HepG2 (cell line): ENCODE measurements around the gene TEX19. TPM values are rescaled to one million over a fixed set of nuclear protein-coding genes. Genes with fewer than 3 reads are reported as not detected.

Experiments used
- AGO1 ChIP-seq: fragments of 200-400 bp; formaldehyde crosslinking; IDR thresholded peaks from 2 replicates; pipeline ENCODE4 v1.6.1; 2017; ENCODE audit warnings: mild to moderate bottlenecking, low read depth, low read length, moderate library complexity; ENCODE audit not compliant: poor library complexity, severe bottlenecking
- AKAP8 ChIP-seq: sonication (generic); formaldehyde crosslinking; IDR thresholded peaks from 2 replicates; pipeline ENCODE4 v1.5.1; 2020; ENCODE audit warnings: mild to moderate bottlenecking, missing genetic modification reagents
- ATF5 ChIP-seq: sonication (generic); formaldehyde crosslinking; IDR thresholded peaks from 2 replicates; pipeline ENCODE4 v1.4.0; 2020; ENCODE audit warnings: mild to moderate bottlenecking, low read depth, missing genetic modification reagents
- CCDC6 ChIP-seq: sonication (generic); formaldehyde crosslinking; IDR thresholded peaks from 2 replicates; pipeline ENCODE4 v1.8.1; 2022; ENCODE audit warnings: mild to moderate bottlenecking, missing genetic modification reagents, moderate library complexity
- DPF2 ChIP-seq: sonication (generic); formaldehyde crosslinking; IDR thresholded peaks from 2 replicates; pipeline ENCODE4 v1.4.0; 2020; ENCODE audit warnings: mild to moderate bottlenecking, low read depth, missing genetic modification reagents, borderline replicate concordance
- KIAA2018 ChIP-seq: sonication (generic); formaldehyde crosslinking; IDR thresholded peaks from 2 replicates; pipeline ENCODE4 v1.5.0; 2020; ENCODE audit warnings: mild to moderate bottlenecking, missing genetic modification reagents, borderline replicate concordance
- MED1 ChIP-seq: sonication (generic); formaldehyde crosslinking; IDR thresholded peaks from 2 replicates; pipeline ENCODE4 v1.4.0; 2020; ENCODE audit warnings: missing genetic modification reagents
- NFE2L2 ChIP-seq: fragments of 150-350 bp; IDR thresholded peaks from 2 replicates; pipeline ENCODE4 v1.6.1; 2014; ENCODE audit warnings: low read length
- RCOR2 ChIP-seq: IDR thresholded peaks from 2 replicates; pipeline ENCODE4 v1.6.1; 2016; ENCODE audit warnings: missing biosample characterization, missing genetic modification reagents
- SMAD9 ChIP-seq: sonication (generic); formaldehyde crosslinking; IDR thresholded peaks from 2 replicates; pipeline ENCODE4 v1.5.1; 2020; ENCODE audit warnings: mild to moderate bottlenecking, missing genetic modification reagents
- SMARCE1 ChIP-seq: fragments of 450-650 bp; IDR thresholded peaks from 2 replicates; pipeline ENCODE4 v1.6.1; 2017; ENCODE audit warnings: borderline replicate concordance
- STAT6 ChIP-seq: sonication (generic); formaldehyde crosslinking; IDR thresholded peaks from 2 replicates; pipeline ENCODE4 v1.4.0; 2020; ENCODE audit warnings: missing genetic modification reagents, mild to moderate bottlenecking, borderline replicate concordance
- ZNF251 ChIP-seq: sonication (generic); formaldehyde crosslinking; IDR thresholded peaks from 2 replicates; pipeline ENCODE4 v1.9.0; 2021; ENCODE audit warnings: mild to moderate bottlenecking, missing genetic modification reagents
- ZNF761 ChIP-seq: sonication (generic); formaldehyde crosslinking; conservative IDR thresholded peaks from 2 replicates; pipeline ENCODE4 v1.4.0; 2020; ENCODE audit warnings: mild to moderate bottlenecking, missing genetic modification reagents
- ZSCAN9 ChIP-seq: IDR thresholded peaks from 2 replicates; pipeline ENCODE4 v1.6.1; 2016; ENCODE audit warnings: borderline replicate concordance
- polyA plus RNA-seq, 8 experiments: library from polyadenylated mRNA; depleted of rRNA in 3 of 8; stranded (reverse) in 7 of 8; unstranded in 1 of 8; fragments of >200 nt; fragmentation: Illumina TruSeq in 4 of 8; extraction: Trizol in 4 of 8; gene quantifications; 2 replicates each; pipeline versions ENCODE4 v1.2.1 to v1.2.3, GENCODE V29; 2011 to 2016; ENCODE audit warnings: low read depth in 4 of 8, missing spikeins in 1 of 8, mixed read lengths in 1 of 8; ENCODE audit not compliant: insufficient read depth in 1 of 8
- total RNA-seq, 5 experiments: library from RNA; depleted of rRNA; stranded (reverse); fragments of >200 nt; fragmentation: Illumina TruSeq; extraction: Trizol; gene quantifications; 2 replicates each; pipeline ENCODE4 v1.2.3, GENCODE V29; 2016; ENCODE audit warnings: low read depth in 1 of 5
- TF ChIP-seq, protein P1 (sequence below): sonication (generic); formaldehyde crosslinking; IDR thresholded peaks from 2 replicates; pipeline ENCODE4 v1.5.0; 2020; ENCODE audit warnings: missing genetic modification reagents

Gene TEX19
- total and polyA plus RNA-seq, 2 of the 13 experiments (the other 11 are each of a cell fraction or from before 2014, with no cell fraction given): 1.3 to 6.0 TPM

DNA sequence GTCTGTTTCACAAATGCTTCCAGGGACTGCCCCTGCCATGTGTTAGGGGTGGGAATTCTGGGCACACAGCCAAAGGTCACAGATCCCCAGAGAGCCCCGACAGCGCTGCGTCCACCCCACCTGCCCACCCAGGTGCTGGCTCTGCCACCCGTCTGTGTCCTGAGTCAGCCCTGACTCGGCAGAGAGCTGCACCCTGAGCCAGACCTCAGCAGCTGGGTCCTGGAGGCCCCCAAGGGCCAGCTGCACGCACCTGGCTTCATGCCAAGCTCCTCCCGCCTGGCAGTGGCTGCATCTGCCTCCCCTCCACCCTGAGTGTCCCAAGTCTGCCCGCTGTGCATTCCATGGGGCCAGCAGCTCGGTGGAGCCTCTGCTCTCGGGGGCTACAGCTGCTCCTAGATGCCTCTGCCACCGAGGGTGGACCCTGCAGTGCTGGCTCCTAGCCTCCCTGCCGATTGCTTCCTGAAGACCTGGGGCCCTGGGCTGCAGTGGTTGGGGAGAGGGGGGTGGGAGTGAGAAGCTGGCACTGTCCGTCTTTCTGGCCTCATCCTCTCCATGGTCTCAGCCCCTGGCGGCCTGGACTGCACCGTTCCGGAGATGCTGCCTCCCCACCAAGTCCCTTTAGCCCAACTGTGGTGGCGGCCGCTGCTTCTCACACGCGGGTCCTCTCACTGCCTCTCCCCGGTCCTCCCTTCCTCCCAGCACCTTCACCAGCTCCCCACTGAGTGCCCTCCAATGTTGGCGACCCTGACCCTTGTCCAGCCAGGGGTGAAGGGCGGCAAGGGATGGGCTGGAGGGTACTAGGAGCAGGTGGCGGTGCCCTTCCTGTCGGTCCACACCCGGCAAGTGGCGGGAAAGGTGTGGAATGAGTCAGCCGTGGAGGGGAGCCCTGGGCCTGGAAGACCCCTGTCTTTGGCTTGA, 28.5 kb upstream of the TEX19 start (continued):
- 0 out of 2 replicates have a peak, but pooled peaks have one; percentile 73 for TF ChIP-seq ATF5 (CRISPR knock-in tag)
- no peak for TF ChIP-seq CCDC6 (CRISPR knock-in tag)
- no peak for TF ChIP-seq KIAA2018 (CRISPR knock-in tag)
- peak; percentile 63; the same call in 1 of the 2 replicates for TF ChIP-seq STAT6 (CRISPR knock-in tag)
- 0 out of 2 replicates have a peak, but pooled peaks have one; percentile 69 for TF ChIP-seq ZSCAN9 (CRISPR knock-in tag)
- TF ChIP-seq ZNF761 (CRISPR knock-in tag): peak; percentile 83
- peak; percentile 51 for TF ChIP-seq DPF2 (CRISPR knock-in tag)
- TF ChIP-seq, protein P1, sequence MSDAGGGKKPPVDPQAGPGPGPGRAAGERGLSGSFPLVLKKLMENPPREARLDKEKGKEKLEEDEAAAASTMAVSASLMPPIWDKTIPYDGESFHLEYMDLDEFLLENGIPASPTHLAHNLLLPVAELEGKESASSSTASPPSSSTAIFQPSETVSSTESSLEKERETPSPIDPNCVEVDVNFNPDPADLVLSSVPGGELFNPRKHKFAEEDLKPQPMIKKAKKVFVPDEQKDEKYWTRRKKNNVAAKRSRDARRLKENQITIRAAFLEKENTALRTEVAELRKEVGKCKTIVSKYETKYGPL (CRISPR knock-in tag): no peak
- no peak for TF ChIP-seq NFE2L2
- peak; percentile 87 for TF ChIP-seq MED1 (CRISPR knock-in tag)
- TF ChIP-seq SMAD9: no peak
- peak; percentile 27; the same call in 1 of the 2 replicates for TF ChIP-seq RCOR2 (CRISPR knock-in tag)
- TF ChIP-seq AGO1: peak; percentile 42
- no peak for TF ChIP-seq SMARCE1
- TF ChIP-seq AKAP8: no peak; the same call in 1 of the 2 replicates
- TF ChIP-seq ZNF251: 0 out of 2 replicates have a peak, but pooled peaks have one; percentile 21
